HG02943 (cell line): ENCODE results near the gene RASGRP2.

Source experiments
- ATAC-seq: cut with Tn5 transposase; IDR thresholded peaks from one replicate; pipeline ENCODE4 v1.9.1; 2021; ENCODE audit warnings: mild to moderate bottlenecking, low read depth, moderate library complexity; ENCODE audit not compliant: unreplicated experiment

RASGRP2 gene

GRCh38 chr11:64722141-64723065 is 21.5 kb downstream of the RASGRP2 start:
- no peak for ATAC-seq

- ATAC-seq = no peak
Observed at GRCh38 chr11:64721359-64721699, 22.6 kb downstream of the RASGRP2 start.

DNA sequence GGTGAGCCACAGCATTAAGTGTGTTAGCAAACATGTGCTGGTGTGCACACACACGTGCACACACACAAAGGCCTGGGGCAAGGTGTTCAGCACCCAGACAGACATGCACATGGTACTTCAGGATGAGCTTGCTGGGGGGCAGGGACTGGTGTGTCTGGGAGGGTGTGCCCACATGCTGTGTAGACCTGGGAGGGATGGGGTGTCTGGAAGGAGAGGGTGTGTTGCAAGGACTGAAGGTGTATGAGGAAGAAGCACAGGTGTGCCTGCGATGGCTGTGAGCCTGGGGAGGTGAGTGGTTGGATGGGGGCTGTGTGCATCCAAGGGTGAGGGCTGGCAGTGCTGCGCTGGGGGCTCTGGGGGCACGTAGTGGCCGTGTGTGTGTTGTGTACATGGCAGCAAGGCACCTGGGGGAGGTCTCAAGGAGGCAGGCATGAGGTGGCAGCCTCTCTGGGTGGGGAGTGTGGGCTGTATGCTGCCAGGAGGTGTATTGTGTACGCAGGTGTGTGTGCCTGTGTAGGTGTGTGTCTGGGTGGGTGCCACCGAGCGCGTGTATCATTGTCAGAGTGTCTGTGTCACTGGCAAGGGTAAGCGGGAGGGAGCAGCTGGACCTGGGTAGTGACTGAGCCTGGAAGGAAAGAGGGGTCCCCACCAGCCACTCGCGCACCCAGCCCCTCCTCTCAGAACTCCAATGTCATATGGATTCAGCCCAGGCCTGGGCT is 23.1 kb downstream of the RASGRP2 start:
- no peak for ATAC-seq

DNA sequence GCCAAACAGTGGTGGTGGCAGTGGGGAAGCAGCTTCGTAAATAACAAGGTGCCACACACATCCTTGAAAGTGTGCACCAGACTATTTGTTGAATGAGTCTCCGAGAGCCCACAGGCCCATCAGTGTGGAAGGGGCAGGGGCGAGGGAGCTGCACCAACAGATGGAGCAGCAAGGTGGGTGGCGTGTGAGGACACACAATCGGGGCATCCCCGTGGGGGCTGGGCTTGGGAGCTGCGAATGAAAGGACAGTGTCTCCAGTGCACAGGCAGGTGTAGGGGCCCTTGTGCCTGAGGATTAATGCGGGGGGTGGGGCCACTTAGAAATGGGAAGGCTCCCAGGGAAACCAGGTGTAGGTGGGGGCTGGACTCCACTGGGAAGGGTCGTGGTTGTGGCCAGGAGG is 23.8 kb downstream of the RASGRP2 start:
- no peak for ATAC-seq

DNA sequence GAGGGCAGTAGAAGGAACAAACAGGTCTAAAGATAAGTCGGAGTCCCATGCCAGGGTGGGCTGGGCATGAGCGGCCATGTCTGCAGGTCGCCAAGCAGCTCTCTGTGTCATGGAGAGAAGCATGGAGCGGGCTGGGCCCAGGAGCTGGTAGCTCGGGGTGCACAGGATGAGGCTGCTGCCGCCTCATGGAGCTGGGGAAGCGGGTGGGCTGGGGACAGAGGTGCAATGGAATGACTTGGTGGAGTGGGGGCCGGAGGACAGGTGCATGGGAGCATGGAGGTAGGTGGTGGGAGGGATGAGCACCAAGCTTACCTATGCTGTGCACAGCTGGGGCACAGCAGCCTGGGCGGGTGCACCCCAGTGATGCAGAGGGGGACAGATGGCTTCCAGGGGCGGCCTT is 24.5 kb downstream of the RASGRP2 start:
- no peak for ATAC-seq

- ATAC-seq = no peak
Observed at GRCh38 chr11:64718780-64719124, 25.2 kb downstream of the RASGRP2 start.

GRCh38 chr11:64718084-64718779 is 25.7 kb downstream of the RASGRP2 start:
- ATAC-seq = no peak

DNA sequence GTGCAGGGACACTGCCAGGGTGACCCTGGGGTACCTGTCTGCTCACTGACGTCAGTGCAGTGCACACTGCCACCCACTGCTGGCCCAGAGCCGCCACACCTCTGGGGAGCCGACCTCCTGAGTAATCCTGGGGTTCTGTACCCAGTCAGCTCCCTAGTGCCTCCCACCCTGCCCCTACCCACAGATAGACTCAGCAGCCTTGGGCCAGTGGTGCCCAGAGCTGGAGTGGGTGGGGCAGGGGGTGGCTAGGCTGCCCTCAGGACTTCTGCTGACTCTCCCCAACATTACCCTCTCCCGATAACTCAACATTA is 26.7 kb downstream of the RASGRP2 start:
- ATAC-seq = no peak

DNA sequence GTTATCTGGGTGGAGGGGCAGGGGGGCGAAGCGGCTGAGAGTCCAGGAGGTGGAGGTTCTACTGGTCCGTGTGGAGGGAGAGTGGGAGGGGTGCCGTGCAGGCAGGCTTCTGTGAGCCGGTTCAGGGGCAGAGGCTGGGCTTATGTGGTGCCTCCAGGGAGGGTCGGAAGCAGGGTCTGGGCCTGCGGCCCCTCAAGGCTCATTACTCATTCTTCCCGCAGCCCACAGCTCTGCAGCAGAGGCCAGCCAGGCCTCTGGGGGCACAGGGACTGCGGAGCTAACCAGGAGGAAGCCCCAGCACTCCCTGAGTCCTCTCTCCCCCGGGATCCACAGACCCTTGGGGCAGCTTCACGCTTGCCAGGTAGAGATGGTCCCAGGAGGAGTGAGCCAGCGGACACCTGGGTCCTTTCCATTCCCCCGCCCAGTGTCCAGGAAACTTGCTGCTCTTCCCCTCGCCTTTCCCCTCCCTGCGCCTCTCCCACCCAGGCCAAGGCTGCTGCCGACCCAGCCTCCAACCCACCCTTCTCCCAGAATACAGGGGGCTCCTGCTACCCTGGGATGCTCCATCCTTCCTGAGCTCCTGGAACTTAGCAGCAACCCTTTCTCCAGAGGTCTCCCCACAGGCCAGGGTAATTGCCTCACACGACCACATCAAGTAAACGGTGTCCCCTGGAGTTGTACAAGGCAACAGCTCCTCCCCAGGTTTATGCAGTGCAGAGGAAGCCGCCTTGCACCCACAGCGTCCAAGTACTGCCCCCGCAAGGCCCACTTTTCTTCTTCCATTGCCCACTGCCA is 27.3 kb downstream of the RASGRP2 start:
- no peak for ATAC-seq

DNA sequence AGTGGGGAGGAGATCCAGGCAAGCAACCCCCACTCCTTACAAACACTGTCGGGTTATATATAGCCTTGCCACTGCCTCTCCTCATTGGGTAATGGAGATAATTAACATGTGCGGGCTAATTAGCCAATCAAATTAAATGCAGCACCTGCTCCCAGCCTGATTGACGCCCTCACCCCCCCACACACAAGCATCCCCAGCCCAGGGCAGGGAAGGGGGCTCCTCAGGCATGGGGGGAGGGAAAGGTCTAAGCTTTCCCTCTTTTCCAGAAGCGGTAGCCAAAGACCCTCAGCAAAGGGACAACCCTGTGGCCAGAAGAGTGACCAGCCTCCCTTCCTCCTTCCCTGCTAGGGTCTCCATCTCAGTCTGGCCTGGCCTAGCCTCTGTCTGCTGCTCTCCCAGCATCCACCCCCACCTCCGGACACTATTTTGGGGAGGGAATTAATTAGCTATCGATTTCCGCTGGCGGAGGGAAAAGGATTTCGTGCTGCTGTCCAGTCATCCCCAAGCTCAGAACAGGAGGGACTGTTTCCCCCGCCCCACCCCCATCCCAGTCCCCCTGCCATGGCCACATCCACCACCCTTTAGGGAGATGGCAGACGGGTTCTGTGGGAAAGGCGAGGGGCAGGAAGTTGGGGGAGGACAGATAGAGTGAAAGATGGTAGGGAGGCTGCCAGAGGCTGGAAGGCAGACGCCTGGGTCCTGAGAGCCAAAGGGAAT is 28.0 kb downstream of the RASGRP2 start:
- ATAC-seq = no peak

- ATAC-seq = no peak
Observed at GRCh38 chr11:64715110-64715509, 28.8 kb downstream of the RASGRP2 start.

DNA sequence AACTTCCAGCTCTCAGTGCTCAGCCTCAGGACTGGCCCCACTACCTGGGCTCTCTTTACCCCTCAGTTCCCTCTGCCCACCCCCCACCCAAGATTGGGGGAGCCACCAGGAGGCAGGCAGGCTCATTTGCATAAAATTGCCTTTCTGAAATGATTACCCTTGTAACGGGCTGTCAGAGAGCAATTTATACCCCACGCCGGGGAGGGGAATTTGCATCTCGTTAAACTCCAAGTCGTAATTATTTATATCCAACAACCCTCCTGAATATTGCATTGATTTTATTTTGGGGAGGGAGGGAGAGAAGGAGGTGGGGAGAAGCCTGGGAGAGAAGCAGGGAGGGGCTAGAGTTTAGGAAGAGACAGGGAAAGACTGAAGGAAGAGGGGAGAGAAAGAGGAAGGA is 29.3 kb downstream of the RASGRP2 start:
- ATAC-seq = no peak

GRCh38 chr11:64713781-64714363 is 30.1 kb downstream of the RASGRP2 start:
- ATAC-seq = no peak

DNA sequence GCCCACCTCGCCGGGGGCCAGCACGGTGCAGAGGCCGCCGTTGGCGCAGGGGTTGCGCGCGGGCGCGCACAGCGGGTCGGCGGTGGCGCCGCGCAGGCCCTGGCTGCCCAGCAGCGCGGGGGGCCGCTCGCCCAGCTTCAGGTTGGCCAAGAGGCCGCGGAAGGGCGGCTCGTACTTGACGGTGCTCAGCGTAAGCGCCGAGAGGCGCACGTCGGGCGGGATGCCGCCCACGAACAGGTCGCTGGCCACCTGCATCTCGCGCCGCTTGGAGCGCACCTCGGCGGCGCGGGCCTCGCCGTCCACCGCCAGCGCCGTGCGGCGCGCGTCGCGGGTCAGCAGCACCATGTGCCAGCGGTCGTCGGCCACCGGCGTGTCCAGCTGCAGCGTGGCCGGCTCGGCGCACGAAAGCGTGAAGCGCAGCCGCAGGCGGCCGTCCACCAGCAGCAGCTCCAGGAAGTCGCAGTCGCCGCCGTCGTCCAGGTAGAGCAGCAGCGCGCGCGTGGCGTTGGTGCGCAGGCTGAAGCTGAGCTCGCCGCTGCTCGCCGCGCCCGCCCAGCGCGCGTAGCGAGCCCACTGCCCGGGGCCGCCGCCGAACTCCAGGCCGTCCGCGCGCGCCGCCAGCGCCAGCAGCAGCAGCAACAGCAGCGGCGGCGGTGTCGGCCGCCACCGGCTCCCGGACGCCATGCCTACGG is 30.8 kb downstream of the RASGRP2 start:
- no peak for ATAC-seq

DNA sequence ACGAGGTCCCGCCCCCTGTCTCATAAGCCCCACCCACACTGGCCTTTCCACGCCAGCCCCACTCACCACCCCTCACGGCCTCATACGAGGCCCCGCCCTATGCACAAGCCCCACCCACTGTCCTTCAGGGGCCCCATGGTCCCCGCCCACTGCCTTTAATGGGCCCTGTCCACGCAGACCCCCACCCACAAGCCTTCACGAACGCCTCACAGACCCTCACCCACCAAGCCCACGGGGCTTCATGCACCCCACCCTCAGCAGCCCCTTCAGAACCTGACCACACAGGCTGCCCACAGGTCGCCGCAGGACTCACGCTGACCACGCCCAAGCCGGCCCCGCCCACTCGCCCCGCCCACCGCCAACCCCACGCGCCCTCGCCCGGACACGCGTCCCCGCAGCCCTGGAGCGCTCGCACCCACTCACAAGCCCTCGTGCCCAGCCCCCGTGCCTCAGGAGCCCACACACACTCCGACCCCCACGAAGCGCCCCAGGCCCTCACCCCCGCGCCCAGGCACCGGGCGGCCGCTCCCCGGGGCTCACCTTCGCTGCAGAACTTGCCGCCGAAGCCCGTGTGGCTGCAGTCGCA is 31.4 kb downstream of the RASGRP2 start:
- ATAC-seq = no peak

GRCh38 chr11:64711956-64712362 is 32.0 kb downstream of the RASGRP2 start:
- no peak for ATAC-seq

DNA sequence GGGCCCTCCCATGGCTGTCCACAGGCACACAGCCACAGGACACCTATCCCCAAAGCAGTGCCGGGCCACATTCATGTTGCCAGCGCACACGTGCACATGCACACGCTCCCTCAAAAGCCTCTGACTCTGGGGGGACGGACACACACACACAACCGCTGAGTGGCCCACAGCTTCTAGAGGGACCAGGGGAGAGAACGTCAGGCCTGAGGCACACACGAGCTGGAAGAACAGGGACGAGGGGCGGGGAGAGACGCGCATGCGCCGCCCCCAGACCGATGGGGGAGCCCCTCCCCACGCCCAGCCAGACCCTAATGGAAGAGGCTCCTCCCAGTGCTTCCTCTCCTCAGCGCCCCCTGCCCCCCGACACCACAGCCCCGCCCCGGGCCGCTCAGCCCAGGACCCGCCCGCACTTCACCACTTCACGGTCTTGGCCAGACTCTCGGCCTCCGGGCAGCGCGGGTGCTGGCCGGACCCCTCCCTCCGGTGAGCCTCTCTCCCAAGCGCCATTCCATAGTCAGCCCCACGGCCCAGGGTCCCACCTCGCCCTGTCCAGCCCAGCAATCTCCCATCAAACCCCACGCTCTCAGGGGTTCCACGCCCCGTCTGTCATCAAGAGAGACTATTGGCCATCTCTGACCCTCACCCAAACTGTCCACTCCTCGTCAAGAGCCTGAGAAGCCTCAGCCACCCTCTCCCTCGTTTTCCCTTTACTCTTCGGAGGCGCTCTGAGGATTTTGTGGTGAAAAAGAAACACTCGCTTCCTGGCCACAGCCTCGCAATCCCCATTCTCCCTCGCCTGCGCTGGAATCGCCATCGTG is 32.6 kb downstream of the RASGRP2 start:
- ATAC-seq = no peak
